Aorta (tissue), 5 donors: ENCODE results near the gene DEPDC4. TPM values are rescaled to one million over a fixed set of nuclear protein-coding genes. Genes with fewer than 3 reads are reported as not detected.

Experiments
- ATAC-seq: fragments of 200-7000 bp; cut with Tn5 transposase; one replicate; pipeline ENCODE4 v1.9.1; 2022; ENCODE audit warnings: moderate library complexity; ENCODE audit not compliant: low FRiP score
- DNase-seq, 2 donors: peaks; one replicate each; pipeline ENCODE4 v3.0.0-alpha.2; 2020
- H3K27ac ChIP-seq, 2 donors: one replicate each; pipeline ENCODE4 v1.5.1; 2013; ENCODE audit warnings: low read length in 2 of 2, mild to moderate bottlenecking in 2 of 2, moderate library complexity in 2 of 2, control low read depth in 1 of 2, inconsistent platforms in 1 of 2, low read depth in 1 of 2
- H3K27me3 ChIP-seq, 2 donors: one replicate each; pipeline ENCODE4 v1.6.1; 2013; ENCODE audit warnings: control low read depth in 1 of 2, low read length in 1 of 2, mild to moderate bottlenecking in 1 of 2, moderate library complexity in 1 of 2; ENCODE audit not compliant: insufficient read depth in 2 of 2, control insufficient read depth in 1 of 2
- H3K36me3 ChIP-seq, 2 donors: one replicate each; pipeline ENCODE4 v1.6.1; 2013; ENCODE audit warnings: control low read depth in 1 of 2, low read length in 1 of 2, mild to moderate bottlenecking in 1 of 2; ENCODE audit not compliant: insufficient read depth in 2 of 2, control insufficient read depth in 1 of 2
- H3K4me1 ChIP-seq, 2 donors: one replicate each; pipeline ENCODE4 v1.6.1; 2013; ENCODE audit warnings: low read length in 2 of 2, control low read depth in 1 of 2, mild to moderate bottlenecking in 1 of 2, moderate library complexity in 1 of 2; ENCODE audit not compliant: insufficient read depth in 2 of 2, control insufficient read depth in 1 of 2
- H3K4me3 ChIP-seq, 2 donors: one replicate each; pipeline ENCODE4 v1.5.1; 2013; ENCODE audit warnings: low read length in 2 of 2, control low read depth in 1 of 2, mild to moderate bottlenecking in 1 of 2
- H3K9me3 ChIP-seq: one replicate; pipeline ENCODE4 v1.6.1; 2013; ENCODE audit warnings: mild to moderate bottlenecking, low read length; ENCODE audit not compliant: control insufficient read depth
- WGBS, 2 donors: extraction: QIAGEN DNeasy Blood & Tissue Kit; methylation state at CpG; one replicate each; pipeline ENCODE4 v1.1.7; 2013; 5-methylcytosine and 5-hydroxymethylcytosine counted together
- intact Hi-C, 2 donors: fragments of 100-400 bp; cut with DNase I; formaldehyde crosslinking; loops; one replicate each; pipeline versions ENCODE4 v1.14.2 to v1.15.0; 2022
- polyA plus RNA-seq, 2 donors: library from polyadenylated mRNA; stranded (reverse); fragments of 200-250 nt; gene quantifications; one replicate each; pipeline ENCODE4 v1.2.3, GENCODE V29; 2013
- total RNA-seq, 2 donors: library from RNA; stranded (reverse); fragmentation: NEBNext Ultra II Directional; extraction: Animal tissue kit (Norgen Biotek cat#: 25700); gene quantifications; one replicate each; pipeline ENCODE4 v1.2.1, GENCODE V29; 2021
- donor health status: healthy with polysubstance abuse.
- donor health status: Bipolar disorder and iron deficiency.
- donor health status: DM: no; HTN: no; CAD: no.
- donor health status: DM: no; HTN: no; CAD: no.
- donor health status: DM: yes; HTN: yes; CAD: no.

Gene DEPDC4
- total and polyA plus RNA-seq, 4 donors = 0.29 to 1.5 (median 1.4) TPM; not detected in 1

- 2 to 3% methylated on average over 52 to 79 of the region's 79 CpGs for WGBS, 2 donors
- DNase-seq (peak; percentile 84 to 92), ATAC-seq (peak; percentile 85)
- Histone ChIP-seq H3K36me3 (peaks cover 0 to 2% of the 10 kb centered on the region in 2 donors), H3K27me3 (no peaks in the 10 kb centered on the region), H3K4me3 (peak overlapping the region; percentile 45 to 99), H3K27ac (peak overlapping the region in 1 of 2 donors; percentile 44), H3K9me3 (no peaks in the 10 kb centered on the region), H3K4me1 (no peaks in the 10 kb centered on the region)
- intact Hi-C loops = loop anchor here (1.0 to 5.0 kb wide), 3 partner anchors 37 to 57 kb away; partner anchors contain the start of gene BLTP3B (in 1 of the 2)
These were observed 67.3 kb downstream of the DEPDC4 start for GRCh38 chr12:100199347-100200149.

- peak overlapping the region in 1 of 2 donors; percentile 99 for H3K4me3 ChIP-seq
- H3K9me3 ChIP-seq = no peaks in the 10 kb centered on the region
- 64 to 70% methylated on average over 6 of the region's 6 CpGs for WGBS, 2 donors
- DNase-seq = no peak
- H3K36me3 ChIP-seq = peaks cover 0 to 2% of the 10 kb centered on the region in 2 donors
- intact Hi-C loops = loop anchor here (5.0 kb wide), 2 partner anchors 37 to 52 kb away; no protein-coding TSS in a partner anchor
- no peak for ATAC-seq
- no peaks in the 10 kb centered on the region for H3K27me3 ChIP-seq
- H3K4me1 ChIP-seq = no peaks in the 10 kb centered on the region
- no peak overlapping the region for H3K27ac ChIP-seq
These were observed 67.9 kb downstream of the DEPDC4 start for GRCh38 chr12:100199023-100199346.

GRCh38 chr12:100197486-100197885 lies 69.4 kb downstream of the DEPDC4 start:
- no peak overlapping the region for H3K27ac ChIP-seq
- intact Hi-C loops = loop anchor here (5.0 kb wide), 2 partner anchors 35 to 50 kb away; no protein-coding TSS in a partner anchor
- H3K27me3 ChIP-seq = no peaks in the 10 kb centered on the region
- no peaks in the 10 kb centered on the region for H3K4me1 ChIP-seq
- no peaks in the 10 kb centered on the region for H3K9me3 ChIP-seq
- WGBS, 2 donors = 95 to 96% methylated on average over 4 of the region's 4 CpGs
- H3K4me3 ChIP-seq = no peak overlapping the region
- DNase-seq = no peak
- no peak for ATAC-seq
- peaks cover 0 to 2% of the 10 kb centered on the region in 2 donors for H3K36me3 ChIP-seq

- intact Hi-C loops = no loop called here
- DNase-seq (no peak), ATAC-seq (no peak)
- no peaks in the 10 kb centered on the region for H3K27me3 ChIP-seq
- H3K36me3 ChIP-seq = peaks cover 0 to 2% of the 10 kb centered on the region in 2 donors
- no peak overlapping the region for H3K4me3 ChIP-seq
- 94 to 95% methylated on average over 1 of the region's 1 CpG for WGBS, 2 donors
- no peaks in the 10 kb centered on the region for H3K9me3 ChIP-seq
- H3K4me1 ChIP-seq = no peaks in the 10 kb centered on the region
- no peak overlapping the region for H3K27ac ChIP-seq
These were observed 73.8 kb downstream of the DEPDC4 start for GRCh38 chr12:100193085-100193484.

Other genes with a start within 250 kb of the DEPDC4 start
- 10 to 100 TPM; 40.8 to 57.2 TPM for gene BLTP3B, start 124.2 kb downstream of the DEPDC4 start, total RNA-seq
- gene BLTP3B, start 124.2 kb downstream of the DEPDC4 start, polyA plus RNA-seq = 10 to 100 TPM in 1 of 2 donors, 1 to 10 TPM in 1; 8.6 to 13.0 TPM
- gene ACTR6, start 66.3 kb downstream of the DEPDC4 start, total RNA-seq = 10 to 100 TPM; 21.4 to 23.9 TPM
- gene ACTR6, start 66.3 kb downstream of the DEPDC4 start, polyA plus RNA-seq = 10 to 100 TPM; 21.7 to 37.7 TPM
- 10 to 100 TPM; 43.9 to 46.2 TPM for gene SCYL2, start 98 bp upstream of the DEPDC4 start, total RNA-seq
- gene SCYL2, start 98 bp upstream of the DEPDC4 start, polyA plus RNA-seq = 10 to 100 TPM; 17.3 to 22.0 TPM
- gene SLC17A8, start 90.0 kb upstream of the DEPDC4 start, total RNA-seq = not detected
- gene SLC17A8, start 90.0 kb upstream of the DEPDC4 start, polyA plus RNA-seq = not detected
- gene NR1H4, start 206.8 kb upstream of the DEPDC4 start, total RNA-seq = not detected
- 1 to 10 TPM in 1 of 2 donors, not detected in 1; 3.8 TPM for gene NR1H4, start 206.8 kb upstream of the DEPDC4 start, polyA plus RNA-seq